B cell (primary cell): Measurements from ENCODE around the gene MPP1. TPM values are rescaled to one million over a fixed set of nuclear protein-coding genes. Genes with fewer than 3 reads are reported as not detected.

Experiments
- ATAC-seq: fragments of 200-7000 bp; cut with Tn5 transposase; one replicate; pipeline ENCODE4 v1.10.0; 2021; ENCODE audit warnings: low read depth, mild to moderate bottlenecking, moderate number of reproducible peaks, moderate library complexity
- CTCF ChIA-PET: fragments of 350-600 bp; sonication (Branson Sonifier 250); formaldehyde crosslinking; loops from one replicate; lab custom pipeline; 2021; ENCODE audit warnings: antibody characterized with exemption, inconsistent platforms; lab: Charles Lee
- POLR2A ChIA-PET: fragments of 350-600 bp; sonication (Branson Sonifier 250); formaldehyde crosslinking; loops from one replicate; lab custom pipeline; 2021; ENCODE audit warnings: antibody characterized with exemption; lab: Charles Lee
- DNase-seq: peaks from one replicate; pipeline ENCODE4 v3.0.0; 2013
- H2AFZ ChIP-seq: 2 replicates; pipeline ENCODE4 v1.6.1; 2012; ENCODE audit warnings: mild to moderate bottlenecking, low read depth, low read length; ENCODE audit not compliant: insufficient read depth, poor library complexity, severe bottlenecking
- H3K27ac ChIP-seq, 2 donors: 1 replicate in 1 of 2; 2 replicates in 1 of 2; pipeline ENCODE4 v1.5.1; 2012 to 2013; ENCODE audit warnings: low read length in 2 of 2, mild to moderate bottlenecking in 2 of 2, moderate library complexity in 1 of 2
- H3K27me3 ChIP-seq, 4 experiments: fragments of 200-600 bp in 1 of 4; sonication (generic) in 1 of 4; replicated peaks in 1 of 4; 1 replicate in 2 of 4; 2 replicates in 2 of 4; pipeline versions ENCODE4 v1.6.1 to v1.7.0; 2013 to 2016; ENCODE audit warnings: low read length in 3 of 4, mild to moderate bottlenecking in 2 of 4, mixed read lengths in 1 of 4, moderate library complexity in 1 of 4; ENCODE audit not compliant: insufficient read depth in 4 of 4, control insufficient read depth in 3 of 4; ENCODE audit errors: control extremely low read depth in 1 of 4
- H3K36me3 ChIP-seq, 2 experiments: replicated peaks in 1 of 2; 1 replicate in 1 of 2; 2 replicates in 1 of 2; pipeline versions ENCODE4 v1.6.1 to v1.7.1; 2013; ENCODE audit warnings: low read length in 1 of 2; ENCODE audit not compliant: insufficient read depth in 2 of 2, control insufficient read depth in 1 of 2; ENCODE audit errors: control extremely low read depth in 1 of 2, extremely low read depth in 1 of 2
- H3K4me1 ChIP-seq, 2 donors: fragments of 200-600 bp in 1 of 2; sonication (generic) in 1 of 2; 1 replicate in 1 of 2; 2 replicates in 1 of 2; pipeline versions ENCODE4 v1.5.1 to v1.6.1; 2013 to 2017; ENCODE audit warnings: low read length in 2 of 2; ENCODE audit not compliant: control insufficient read depth in 2 of 2, insufficient read depth in 2 of 2
- H3K4me2 ChIP-seq: replicated peaks from 2 replicates; pipeline ENCODE3; 2012; ENCODE audit warnings: mild to moderate bottlenecking, low read depth, low read length; ENCODE audit not compliant: poor library complexity, severe bottlenecking
- H3K4me3 ChIP-seq, 5 experiments: fragments of 200-600 bp in 1 of 5; sonication (generic) in 1 of 5; 1 replicate in 3 of 5; 2 replicates in 2 of 5; pipeline versions ENCODE4 v1.5.1 to v1.7.0; 2011 to 2016; ENCODE audit warnings: low read length in 4 of 5, mild to moderate bottlenecking in 4 of 5, low read depth in 2 of 5, control low read depth in 1 of 5, moderate library complexity in 1 of 5; ENCODE audit not compliant: insufficient read depth in 1 of 5; ENCODE audit errors: control extremely low read depth in 1 of 5, extremely low read depth in 1 of 5
- H3K79me2 ChIP-seq: fragments of 200-600 bp; sonication (generic); one replicate; pipeline ENCODE4 v1.6.0; 2016; ENCODE audit warnings: low read length; ENCODE audit not compliant: control insufficient read depth, insufficient read depth
- H3K9ac ChIP-seq: fragments of 200-600 bp; sonication (generic); 2 replicates; pipeline ENCODE4 v1.6.1; 2017; ENCODE audit warnings: mild to moderate bottlenecking, low read length, moderate library complexity
- H3K9me3 ChIP-seq, 3 donors: one replicate each; pipeline versions ENCODE4 v1.6.1 to v1.7.1; 2013; ENCODE audit warnings: low read length in 2 of 3; ENCODE audit not compliant: control insufficient read depth in 2 of 3, insufficient read depth in 1 of 3; ENCODE audit errors: control extremely low read depth in 1 of 3
- H4K20me1 ChIP-seq: 2 replicates; pipeline ENCODE4 v1.6.0; 2012; ENCODE audit warnings: mild to moderate bottlenecking, low read length; ENCODE audit not compliant: insufficient read depth, control insufficient read depth, poor library complexity, severe bottlenecking
- H3K27ac Mint-ChIP-seq: one replicate; pipeline ENCODE4 v1.8.0; 2021; ENCODE audit warnings: mixed read lengths
- H3K27me3 Mint-ChIP-seq: one replicate; pipeline ENCODE4 v1.8.0; 2021; ENCODE audit warnings: mixed read lengths
- H3K4me1 Mint-ChIP-seq: one replicate; pipeline ENCODE4 v1.8.0; 2021; ENCODE audit warnings: mixed read lengths
- H3K4me3 Mint-ChIP-seq: one replicate; pipeline ENCODE4 v1.8.0; 2021; ENCODE audit warnings: mixed read lengths
- H3K9me3 Mint-ChIP-seq: one replicate; pipeline ENCODE4 v1.8.0; 2022; ENCODE audit warnings: mixed read lengths; ENCODE audit not compliant: insufficient read depth
- CTCF ChIP-seq: fragments of 200-600 bp; IDR thresholded peaks from one replicate; pipeline ENCODE4 v1.8.0; 2022; ENCODE audit warnings: antibody characterized with exemption, mild to moderate bottlenecking
- EZH2 ChIP-seq: IDR thresholded peaks from 2 replicates; pipeline ENCODE4 v1.6.1; 2012; ENCODE audit warnings: borderline replicate concordance, low read depth, mild to moderate bottlenecking, moderate library complexity, low read length; ENCODE audit not compliant: insufficient read depth, poor library complexity, severe bottlenecking
- WGBS: methylation state at CpG from one replicate; pipeline ENCODE4 v1.1.5; 2013; ENCODE audit warnings: missing lambda C conversion rate; ENCODE audit not compliant: insufficient coverage; 5-methylcytosine and 5-hydroxymethylcytosine counted together
- intact Hi-C: fragments of 100-400 bp; cut with micrococcal nuclease; formaldehyde crosslinking; loops from one replicate; pipeline ENCODE4 v1.10.0; 2022
- polyA plus RNA-seq: library from polyadenylated mRNA; depleted of rRNA; stranded (reverse); fragments of >200 nt; gene quantifications from 2 replicates; pipeline ENCODE4 v1.2.3, GENCODE V29; 2012
- total RNA-seq, 2 donors: library from RNA; stranded (reverse); fragments of 120-200 nt in 1 of 2; gene quantifications; 1 replicate in 1 of 2; 2 replicates in 1 of 2; pipeline versions ENCODE4 v1.2.3 to v1.2.4, GENCODE V29; 2013 to 2022

MPP1 gene
- total and polyA plus RNA-seq, 2 donors (not counting 1 experiment from before 2014, with no cell fraction given), result 5.0 to 7.7 TPM

- Histone ChIP-seq H3K9ac (no peak overlapping the region), H3K27me3 (no peaks in the 10 kb centered on the region), H2AFZ (no peak overlapping the region), H3K4me3 (no peak overlapping the region), H3K36me3 (no peaks in the 10 kb centered on the region), H3K4me2 (no peak overlapping the region), H4K20me1 (no peaks in the 10 kb centered on the region), H3K27ac (no peak overlapping the region), H3K9me3 (no peaks in the 10 kb centered on the region), H3K79me2 (peaks cover 49% of the 10 kb centered on the region), H3K4me1 (peaks cover 20 to 21% of the 10 kb centered on the region in 2 donors)
- TF ChIP-seq CTCF, result no peak
- no peak for TF ChIP-seq EZH2
- Mint-ChIP-seq H3K4me3 (no peak overlapping the region), H3K27ac (no peak overlapping the region), H3K9me3 (no peaks in the 10 kb centered on the region), H3K4me1 (peaks cover 28% of the 10 kb centered on the region), H3K27me3 (no peaks in the 10 kb centered on the region)
- no peak for DNase-seq
- intact Hi-C loops, result no loop called here
- ChIA-PET POLR2A (no interaction called here), CTCF (interaction anchor here (1.1 kb wide), 1 partner anchor 21 kb away, joined by 3 read pairs; no protein-coding TSS in a partner anchor)
- ATAC-seq, result no peak
- 5% methylated on average over 5 of the region's 8 CpGs for WGBS
Observed at GRCh38 chrX:154738011-154738738, 67.1 kb downstream of the MPP1 start.

- DNase-seq (no peak), ATAC-seq (no peak)
- ChIA-PET POLR2A (no interaction called here), CTCF (no interaction called here)
- H2AFZ ChIP-seq, result no peak overlapping the region
- no peaks in the 10 kb centered on the region for H3K9me3 ChIP-seq
- no peak overlapping the region for H3K4me3 ChIP-seq
- H3K36me3 ChIP-seq, result no peaks in the 10 kb centered on the region
- H3K4me1 ChIP-seq, result peaks cover 20 to 28% of the 10 kb centered on the region in 2 donors
- no peak overlapping the region for H3K4me2 ChIP-seq
- H3K79me2 ChIP-seq, result peaks cover 40% of the 10 kb centered on the region
- no peaks in the 10 kb centered on the region for H3K27me3 ChIP-seq
- no peak overlapping the region for H3K4me3 Mint-ChIP-seq
- 82% methylated on average over 4 of the region's 5 CpGs for WGBS
- no peak overlapping the region for H3K27ac Mint-ChIP-seq
- H3K9ac ChIP-seq, result no peak overlapping the region
- H3K27ac ChIP-seq, result no peak overlapping the region
- H3K9me3 Mint-ChIP-seq, result no peaks in the 10 kb centered on the region
- intact Hi-C loops, result no loop called here
- peaks cover 36% of the 10 kb centered on the region for H3K4me1 Mint-ChIP-seq
- no peak for TF ChIP-seq EZH2
- TF ChIP-seq CTCF, result no peak
- no peaks in the 10 kb centered on the region for H4K20me1 ChIP-seq
- H3K27me3 Mint-ChIP-seq, result no peaks in the 10 kb centered on the region
Observed at GRCh38 chrX:154737136-154737535, 68.1 kb downstream of the MPP1 start.
